ENCODE results near the gene NSFL1C.

DNA sequence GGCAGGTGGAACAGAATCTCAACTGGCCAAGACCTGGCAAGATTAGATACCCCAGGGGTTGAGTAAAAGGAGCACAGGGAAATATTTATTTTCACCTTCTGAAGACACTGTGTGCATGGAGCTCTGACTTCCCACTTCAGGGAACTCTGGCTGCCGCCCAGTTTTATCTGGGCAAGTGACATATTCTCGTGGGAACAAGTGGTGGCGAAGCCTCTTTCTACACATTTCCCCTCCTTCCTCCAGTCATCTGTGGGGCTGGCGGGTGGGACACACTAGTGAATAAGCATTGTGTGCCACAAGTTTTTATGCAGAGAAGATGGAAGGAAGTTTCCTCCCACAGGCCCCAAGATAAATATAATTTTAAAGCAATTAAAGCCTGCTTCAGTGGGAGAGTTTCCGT, 23.6 kb downstream of the NSFL1C start:
- TF ChIP-seq GATA2 (IDR thresholded peaks at IDR 0.05; ENCODE audit: low read depth, low read length) (no peak), GATA3 (IDR thresholded peaks at IDR 0.05; ENCODE audit: low read depth, low read length) (no peak)
